T-cell (primary cell): ENCODE measurements around the gene FCSK. TPM values are rescaled to one million over a fixed set of nuclear protein-coding genes. Genes with fewer than 3 reads are reported as not detected.

Experiments
- ATAC-seq, 4 experiments: fragments of 200-7000 bp in 3 of 4; fragments of 150-1000 bp in 1 of 4; cut with Tn5 transposase; replicated peaks in 1 of 4; 1 replicate in 3 of 4; 2 replicates in 1 of 4; pipeline ENCODE4 v1.10.0; 2021; ENCODE audit warnings: moderate library complexity in 3 of 4, mild to moderate bottlenecking in 2 of 4, moderate number of reproducible peaks in 1 of 4
- CTCF ChIA-PET, 2 donors: fragments of 300-600 bp; sonication (Branson Sonifier 250); formaldehyde crosslinking; loops; one replicate each; lab custom pipeline; 2022; ENCODE audit warnings: antibody characterized with exemption in 2 of 2; lab: Charles Lee
- POLR2A ChIA-PET, 2 donors: fragments of 300-600 bp; sonication (Branson Sonifier 250); formaldehyde crosslinking; loops; one replicate each; lab custom pipeline; 2022; ENCODE audit warnings: antibody characterized with exemption in 2 of 2; lab: Charles Lee
- DNase-seq, 35 experiments: peaks; one replicate each; pipeline versions ENCODE4 v3.0.0 to v3.0.0-alpha.2; 2013 to 2023
- H3K27ac ChIP-seq: one replicate; pipeline ENCODE4 v1.5.1; 2013; ENCODE audit warnings: low read length
- H3K27me3 ChIP-seq, 2 experiments: replicated peaks in 1 of 2; 1 replicate in 1 of 2; 2 replicates in 1 of 2; pipeline versions ENCODE4 v1.6.1 to v1.7.0; 2013; ENCODE audit warnings: low read length in 1 of 2, mixed read lengths in 1 of 2; ENCODE audit not compliant: control insufficient read depth in 2 of 2, insufficient read depth in 2 of 2; ENCODE audit errors: extremely low read depth in 1 of 2
- H3K36me3 ChIP-seq, 2 donors: 1 replicate in 1 of 2; 2 replicates in 1 of 2; pipeline versions ENCODE4 v1.6.1 to v1.7.0; 2013; ENCODE audit warnings: low read length in 1 of 2; ENCODE audit not compliant: control insufficient read depth in 2 of 2, insufficient read depth in 1 of 2; ENCODE audit errors: extremely low read depth in 1 of 2
- H3K4me1 ChIP-seq, 2 experiments: 1 replicate in 1 of 2; 2 replicates in 1 of 2; pipeline versions ENCODE4 v1.6.1 to v1.7.0; 2013; ENCODE audit warnings: low read length in 2 of 2, mixed read lengths in 1 of 2; ENCODE audit not compliant: insufficient read depth in 2 of 2, control insufficient read depth in 1 of 2; ENCODE audit errors: extremely low read depth in 1 of 2
- H3K4me3 ChIP-seq, 2 donors: 1 replicate in 1 of 2; 2 replicates in 1 of 2; pipeline versions ENCODE4 v1.5.1 to v1.7.0; 2013; ENCODE audit warnings: mild to moderate bottlenecking in 2 of 2, low read length in 1 of 2, moderate library complexity in 1 of 2; ENCODE audit not compliant: control insufficient read depth in 1 of 2; ENCODE audit errors: extremely low read depth in 1 of 2
- H3K9me3 ChIP-seq: 2 replicates; pipeline ENCODE4 v1.7.0; 2013
- H3K27ac Mint-ChIP-seq, 2 donors: one replicate each; pipeline ENCODE4 v1.8.0; 2020 to 2021; ENCODE audit warnings: mild to moderate bottlenecking in 2 of 2, mixed read lengths in 2 of 2
- H3K27me3 Mint-ChIP-seq, 2 donors: one replicate each; pipeline ENCODE4 v1.8.0; 2021 to 2022; ENCODE audit warnings: mixed read lengths in 2 of 2
- H3K36me3 Mint-ChIP-seq: one replicate; pipeline ENCODE4 v1.8.0; 2021; ENCODE audit warnings: mixed read lengths
- H3K4me1 Mint-ChIP-seq, 3 donors: one replicate each; pipeline ENCODE4 v1.8.0; 2020 to 2022; ENCODE audit warnings: mixed read lengths in 3 of 3, mild to moderate bottlenecking in 1 of 3
- H3K4me3 Mint-ChIP-seq, 3 donors: one replicate each; pipeline ENCODE4 v1.8.0; 2020 to 2022; ENCODE audit warnings: mild to moderate bottlenecking in 3 of 3, mixed read lengths in 3 of 3, moderate library complexity in 3 of 3
- H3K9me3 Mint-ChIP-seq, 3 donors: one replicate each; pipeline ENCODE4 v1.8.0; 2020 to 2022; ENCODE audit warnings: mixed read lengths in 3 of 3
- WGBS: methylation state at CpG from one replicate; pipeline ENCODE4 v1.1.5; 2013; ENCODE audit warnings: missing lambda C conversion rate; ENCODE audit not compliant: insufficient coverage; 5-methylcytosine and 5-hydroxymethylcytosine counted together
- total RNA-seq, 35 experiments: library from RNA in 6 of 35; stranded (reverse) in 6 of 35; fragments of 120-200 nt in 1 of 35; gene quantifications; one replicate each; pipeline versions ENCODE4 v1.2.1 to v1.2.4 and lab custom pipeline; 2013 to 2026

The FCSK gene
- total RNA-seq, 5 donors from 2014 or later (not counting 1 experiment from before 2014, with no cell fraction given): 28.7 to 43.4 (median 37.9) TPM

- POLR2A ChIA-PET: no interaction called here
- CTCF ChIA-PET: no interaction called here
- Histone ChIP-seq H3K4me1 (peaks cover 0 to 5% of the 10 kb centered on the region in 2 experiments), H3K36me3 (peaks cover 26 to 28% of the 10 kb centered on the region in 2 donors), H3K27ac (no peak overlapping the region), H3K9me3 (no peaks in the 10 kb centered on the region), H3K27me3 (no peaks in the 10 kb centered on the region), H3K4me3 (no peak overlapping the region)
- peak overlapping the region in 1 of 2 donors; percentile 29 for H3K27ac Mint-ChIP-seq
- peaks cover 0 to 3% (median 0%) of the 10 kb centered on the region in 3 donors for H3K4me1 Mint-ChIP-seq
- no peaks in the 10 kb centered on the region for H3K27me3 Mint-ChIP-seq
- 97% methylated on average over 14 of the region's 21 CpGs for WGBS
- ATAC-seq (peak in 1 of 4 experiments; percentile 26), DNase-seq (no peak)
- no peaks in the 10 kb centered on the region for H3K9me3 Mint-ChIP-seq
- H3K36me3 Mint-ChIP-seq: peaks cover 5% of the 10 kb centered on the region
- H3K4me3 Mint-ChIP-seq: no peak overlapping the region
Measured at GRCh38 chr16:70473446-70474319, 19.3 kb downstream of the FCSK start.

- Mint-ChIP-seq H3K36me3 (peaks cover 5% of the 10 kb centered on the region), H3K9me3 (no peaks in the 10 kb centered on the region), H3K27me3 (no peaks in the 10 kb centered on the region), H3K27ac (no peak overlapping the region), H3K4me1 (peaks cover 0 to 6% (median 2%) of the 10 kb centered on the region in 3 donors), H3K4me3 (no peak overlapping the region)
- no peaks in the 10 kb centered on the region for H3K27me3 ChIP-seq
- ChIA-PET POLR2A (no interaction called here), CTCF (interaction anchor here in 1 of 2 donors (0.5 kb wide), 1 partner anchor 48 kb away, joined by 4 read pairs; no protein-coding TSS in a partner anchor)
- H3K4me3 ChIP-seq: no peak overlapping the region
- H3K9me3 ChIP-seq: no peaks in the 10 kb centered on the region
- ATAC-seq (no peak), DNase-seq (no peak)
- H3K36me3 ChIP-seq: peaks cover 31 to 34% of the 10 kb centered on the region in 2 donors
- H3K4me1 ChIP-seq: peaks cover 0 to 11% of the 10 kb centered on the region in 2 experiments
- H3K27ac ChIP-seq: no peak overlapping the region
- WGBS: 99% methylated on average over 20 of the region's 22 CpGs
Measured at GRCh38 chr16:70474320-70475053, 20.1 kb downstream of the FCSK start.

GRCh38 chr16:70475054-70475871, 20.9 kb downstream of the FCSK start:
- DNase-seq: no peak
- Histone ChIP-seq H3K4me1 (peaks cover 0 to 11% of the 10 kb centered on the region in 2 experiments), H3K4me3 (no peak overlapping the region), H3K9me3 (no peaks in the 10 kb centered on the region), H3K27me3 (no peaks in the 10 kb centered on the region), H3K36me3 (peaks cover 39 to 42% of the 10 kb centered on the region in 2 donors), H3K27ac (no peak overlapping the region)
- Mint-ChIP-seq H3K4me3 (no peak overlapping the region), H3K36me3 (peaks cover 5% of the 10 kb centered on the region), H3K27me3 (no peaks in the 10 kb centered on the region), H3K9me3 (no peaks in the 10 kb centered on the region), H3K4me1 (peaks cover 0 to 6% (median 2%) of the 10 kb centered on the region in 3 donors), H3K27ac (no peak overlapping the region)
- whole genome bisulfite sequencing: 95% methylated on average over 23 of the region's 24 CpGs
- ChIA-PET CTCF (interaction anchor here in 1 of 2 donors (0.5 kb wide), 1 partner anchor 67 kb away, joined by 7 read pairs; no protein-coding TSS in a partner anchor), POLR2A (no interaction called here)
- no peak for ATAC-seq

GRCh38 chr16:70476272-70477020, 22.1 kb downstream of the FCSK start:
- H3K27ac Mint-ChIP-seq: no peak overlapping the region
- ATAC-seq (no peak), DNase-seq (no peak)
- Histone ChIP-seq H3K27me3 (no peaks in the 10 kb centered on the region), H3K27ac (no peak overlapping the region), H3K36me3 (peaks cover 43 to 53% of the 10 kb centered on the region in 2 donors), H3K4me1 (peaks cover 0 to 11% of the 10 kb centered on the region in 2 experiments), H3K4me3 (no peak overlapping the region), H3K9me3 (no peaks in the 10 kb centered on the region)
- ChIA-PET CTCF (no interaction called here), POLR2A (no interaction called here)
- H3K4me3 Mint-ChIP-seq: no peak overlapping the region
- no peaks in the 10 kb centered on the region for H3K9me3 Mint-ChIP-seq
- H3K36me3 Mint-ChIP-seq: peaks cover 14% of the 10 kb centered on the region
- 70% methylated on average over 10 of the region's 13 CpGs for WGBS
- H3K27me3 Mint-ChIP-seq: no peaks in the 10 kb centered on the region
- peaks cover 0 to 6% (median 2%) of the 10 kb centered on the region in 3 donors for H3K4me1 Mint-ChIP-seq

GRCh38 chr16:70478169-70478568, 23.8 kb downstream of the FCSK start:
- CTCF ChIA-PET: no interaction called here
- POLR2A ChIA-PET: no interaction called here
- H3K36me3 ChIP-seq: peaks cover 37 to 60% of the 10 kb centered on the region in 2 donors

More at GRCh38 chr16:70478169-70478568, 23.8 kb downstream of the FCSK start:
- H3K27me3 ChIP-seq: no peaks in the 10 kb centered on the region
- DNase-seq (no peak), ATAC-seq (no peak)
- 92% methylated on average over 8 of the region's 8 CpGs for WGBS
- H3K27ac ChIP-seq: no peak overlapping the region
- Mint-ChIP-seq H3K36me3 (peaks cover 24% of the 10 kb centered on the region), H3K4me3 (no peak overlapping the region), H3K27me3 (no peaks in the 10 kb centered on the region), H3K27ac (peak overlapping the region; percentile 36 to 41), H3K9me3 (no peaks in the 10 kb centered on the region), H3K4me1 (peaks cover 0 to 6% (median 2%) of the 10 kb centered on the region in 3 donors)
- no peaks in the 10 kb centered on the region for H3K9me3 ChIP-seq
- H3K4me3 ChIP-seq: no peak overlapping the region
- H3K4me1 ChIP-seq: peaks cover 0 to 11% of the 10 kb centered on the region in 2 experiments
